HG02938 (cell line): ENCODE measurements around the gene TMIGD2.
"Not testable (repeated sequence)": the region's sequence is repeated elsewhere in the genome, so short reads cannot be mapped to it uniquely, and the experiment has no call there.

ENCODE experiments used
- ATAC-seq: cut with Tn5 transposase; IDR thresholded peaks from one replicate; pipeline ENCODE4 v1.9.1; 2021; ENCODE audit warnings: mild to moderate bottlenecking, moderate library complexity; ENCODE audit not compliant: unreplicated experiment

The TMIGD2 gene

DNA sequence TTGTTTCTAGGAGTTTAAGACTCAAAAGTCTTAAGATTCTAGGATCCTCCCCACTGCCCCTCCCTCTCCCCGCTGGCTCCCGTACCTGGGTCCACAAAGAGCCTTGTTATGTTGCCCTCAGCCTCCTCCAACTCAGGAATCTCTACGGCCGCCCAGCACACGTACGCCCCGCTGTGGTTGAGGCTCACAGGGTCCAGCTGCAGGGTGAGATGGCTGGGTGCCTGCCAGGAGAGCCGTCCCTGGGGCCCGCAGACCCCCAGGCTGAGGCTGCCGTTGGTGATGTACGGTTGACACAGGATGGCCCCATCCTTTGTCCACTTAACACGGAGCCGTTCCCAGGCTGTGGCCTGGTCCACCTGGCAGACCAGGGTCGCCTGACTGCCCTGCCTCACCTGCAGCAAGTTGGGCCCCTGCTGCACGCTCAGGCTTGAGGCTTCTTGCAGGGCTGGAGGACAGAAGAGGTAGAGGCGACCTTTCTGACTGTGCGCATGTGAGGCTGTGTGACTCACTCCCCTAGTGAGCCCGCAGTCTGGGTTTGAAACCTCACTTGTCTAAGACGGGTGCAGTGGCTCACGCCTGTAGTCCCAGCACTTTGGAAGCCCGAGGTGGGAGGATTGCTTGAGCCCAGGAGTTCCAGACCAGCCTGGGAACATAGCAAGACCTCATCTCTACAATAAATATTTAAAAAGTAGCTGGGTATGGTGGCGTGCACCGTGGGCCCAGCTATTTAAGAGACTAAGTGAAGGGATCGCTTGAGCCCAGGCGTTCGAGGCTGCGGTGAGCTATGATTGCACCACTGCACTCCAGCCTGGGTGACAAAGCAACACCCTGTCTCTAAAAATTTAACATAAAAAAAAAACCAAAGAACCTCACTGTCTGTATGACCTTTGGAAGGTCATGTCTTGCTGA is 4.0 kb downstream of the TMIGD2 start:
- ATAC-seq: no peak

DNA sequence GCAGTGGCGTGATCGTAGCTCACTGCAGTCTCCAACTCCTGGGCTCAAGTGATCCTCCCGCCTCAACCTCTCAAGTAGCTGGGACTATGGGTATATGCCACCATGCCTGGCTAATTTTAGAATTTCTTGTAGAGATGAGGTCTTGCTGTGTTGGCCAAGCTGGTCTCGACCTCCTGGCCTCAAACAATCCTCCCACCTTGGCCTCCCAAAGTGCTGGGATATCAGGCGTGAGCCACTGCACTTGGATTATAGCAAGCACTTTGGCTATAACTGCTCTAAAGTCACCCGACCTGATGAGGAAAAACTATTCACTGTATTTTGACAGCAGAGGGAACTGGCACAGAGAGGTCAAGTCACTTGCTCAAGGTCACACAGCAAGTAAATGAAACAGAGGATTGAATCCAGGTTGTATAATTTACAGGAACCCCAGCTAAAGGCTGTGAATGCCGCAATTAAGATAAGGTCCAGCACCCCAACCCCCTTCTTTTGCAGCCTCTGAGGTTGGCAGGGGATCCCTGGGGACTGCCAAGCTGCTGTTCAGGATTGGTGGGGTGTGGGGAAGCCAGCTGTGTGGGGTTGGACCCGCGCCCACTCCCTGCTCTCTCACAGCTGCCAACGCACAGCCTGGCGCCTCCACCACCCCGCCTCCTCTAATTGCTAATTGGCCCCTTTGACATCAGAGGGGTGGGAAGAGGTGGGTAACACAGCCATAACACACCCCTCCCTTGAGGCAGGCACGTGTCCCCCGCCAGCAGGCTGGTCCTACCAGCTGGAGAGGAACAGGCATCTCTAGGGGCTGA is 6.0 kb downstream of the TMIGD2 start:
- ATAC-seq: no peak

DNA sequence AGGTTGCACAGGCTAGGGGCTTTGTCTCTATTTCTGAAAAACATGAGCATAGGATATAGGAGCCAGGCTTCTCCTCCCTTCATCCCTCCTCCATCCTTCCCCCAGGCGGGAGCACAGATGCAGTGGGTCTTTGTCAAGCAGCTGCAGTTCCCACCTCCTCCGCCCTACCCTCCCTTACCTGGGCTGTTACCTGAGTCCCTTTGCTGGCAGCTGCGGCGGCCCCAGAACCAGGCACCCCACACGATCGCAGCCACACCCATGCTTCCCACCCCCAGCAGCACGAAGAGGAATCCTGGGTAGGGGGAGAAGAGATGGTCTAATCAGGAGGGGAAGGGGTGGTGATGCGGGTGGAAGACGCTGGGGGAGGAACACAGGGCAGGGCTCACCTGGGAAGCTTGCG is 7.8 kb downstream of the TMIGD2 start:
- ATAC-seq: no peak

- no peak for ATAC-seq
Observed at GRCh38 chr19:4292515-4292914, 9.7 kb downstream of the TMIGD2 start.

DNA sequence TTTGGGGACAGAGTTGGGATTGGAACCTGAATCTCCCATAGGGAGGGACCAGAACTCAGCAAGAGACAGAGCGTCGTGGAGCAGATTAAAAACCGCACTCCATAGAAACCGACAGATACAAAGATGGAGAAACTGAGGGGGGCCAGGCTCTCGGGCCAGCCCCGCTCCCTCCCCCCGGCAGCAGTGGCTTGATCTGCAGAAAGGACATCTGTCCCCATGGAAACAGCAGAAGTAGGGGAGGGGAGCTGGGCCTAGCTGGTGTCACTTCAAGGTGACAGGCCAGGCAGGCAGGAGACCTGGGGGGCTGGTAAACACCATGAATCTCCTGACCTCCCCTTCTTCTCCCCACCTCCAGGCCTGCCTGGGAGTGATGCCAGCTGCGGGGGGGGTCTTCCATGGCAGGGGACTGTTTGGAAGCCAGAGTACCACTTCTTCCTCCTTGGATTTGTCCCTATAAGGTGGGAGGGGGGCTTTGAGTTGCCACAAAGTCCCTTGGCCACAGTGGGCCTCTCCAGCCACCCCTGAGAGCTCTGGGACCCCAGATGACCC is 10.9 kb downstream of the TMIGD2 start:
- no peak for ATAC-seq

DNA sequence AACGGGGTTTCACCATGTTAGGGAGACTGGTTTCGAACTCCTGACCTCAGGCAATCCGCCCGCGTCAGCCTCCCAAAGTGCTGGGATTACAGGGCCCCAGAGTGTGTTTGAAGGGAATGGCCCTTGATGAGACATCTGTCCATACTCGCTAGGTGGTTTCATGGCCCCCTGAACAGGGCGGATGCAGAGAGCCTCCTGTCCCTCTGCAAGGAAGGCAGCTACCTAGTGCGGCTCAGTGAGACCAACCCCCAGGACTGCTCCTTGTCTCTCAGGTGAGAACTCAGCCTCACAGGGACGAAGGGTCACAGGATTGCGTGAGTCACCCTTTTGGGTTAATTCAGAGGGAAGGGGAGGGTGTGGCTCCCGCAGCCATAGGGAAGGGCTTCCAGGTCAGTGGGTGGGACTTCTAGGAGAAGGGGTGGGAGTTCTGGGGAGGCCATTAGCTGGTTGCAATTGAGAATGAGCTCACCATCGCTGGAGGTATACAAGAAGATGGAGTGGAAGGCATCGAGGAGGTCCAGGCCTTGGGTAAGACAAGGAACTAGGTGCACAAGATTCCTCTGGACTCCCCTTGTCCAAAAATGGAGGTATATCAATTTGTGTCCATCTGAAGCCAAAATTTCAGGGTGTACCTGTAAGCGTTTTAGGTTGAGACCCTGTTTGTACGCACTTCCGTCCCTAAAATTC is 14.0 kb downstream of the TMIGD2 start:
- ATAC-seq: no peak

GRCh38 chr19:4286141-4286540 is 16.0 kb downstream of the TMIGD2 start:
- not testable (repeated sequence) for ATAC-seq

- ATAC-seq: no peak
Observed at GRCh38 chr19:4284974-4285373, 17.2 kb downstream of the TMIGD2 start.

- no peak for ATAC-seq
Observed at GRCh38 chr19:4284176-4284958, 17.8 kb downstream of the TMIGD2 start.

- no peak for ATAC-seq
Observed at GRCh38 chr19:4279530-4280422, 22.4 kb downstream of the TMIGD2 start.

- ATAC-seq: no peak
Observed at GRCh38 chr19:4279267-4279529, 23.0 kb downstream of the TMIGD2 start.

GRCh38 chr19:4278419-4279266 is 23.5 kb downstream of the TMIGD2 start, which contains the start of gene SHD:
TSS of gene SHD (plus strand) at chr19:4279266. CDS start at chr19:4280064, 798 bp downstream.
- ATAC-seq: no peak

DNA sequence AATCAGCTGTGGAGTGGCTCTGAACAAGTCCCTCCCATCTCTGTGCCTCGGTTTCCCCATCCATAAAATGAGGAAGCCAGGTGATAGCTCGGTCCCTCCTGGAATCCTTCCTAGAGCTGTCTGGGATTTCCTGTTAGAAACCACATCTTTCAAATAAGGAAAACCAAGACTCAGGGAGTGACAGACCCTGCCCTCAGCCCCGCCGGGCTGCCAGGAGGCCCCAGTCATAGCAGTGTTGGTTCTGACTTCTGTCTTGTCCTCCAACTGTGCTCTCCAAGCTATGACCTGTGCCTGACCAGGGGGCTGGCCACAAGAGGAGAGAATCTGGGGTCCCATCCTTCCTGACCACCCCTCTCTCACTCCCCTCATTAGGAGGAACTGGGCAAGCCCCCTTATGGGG is 24.2 kb downstream of the TMIGD2 start:
- ATAC-seq: no peak

GRCh38 chr19:4277191-4277696 is 24.9 kb downstream of the TMIGD2 start:
- ATAC-seq: no peak

- ATAC-seq: not testable (repeated sequence)
Observed at GRCh38 chr19:4274321-4274686, 27.9 kb downstream of the TMIGD2 start.

DNA sequence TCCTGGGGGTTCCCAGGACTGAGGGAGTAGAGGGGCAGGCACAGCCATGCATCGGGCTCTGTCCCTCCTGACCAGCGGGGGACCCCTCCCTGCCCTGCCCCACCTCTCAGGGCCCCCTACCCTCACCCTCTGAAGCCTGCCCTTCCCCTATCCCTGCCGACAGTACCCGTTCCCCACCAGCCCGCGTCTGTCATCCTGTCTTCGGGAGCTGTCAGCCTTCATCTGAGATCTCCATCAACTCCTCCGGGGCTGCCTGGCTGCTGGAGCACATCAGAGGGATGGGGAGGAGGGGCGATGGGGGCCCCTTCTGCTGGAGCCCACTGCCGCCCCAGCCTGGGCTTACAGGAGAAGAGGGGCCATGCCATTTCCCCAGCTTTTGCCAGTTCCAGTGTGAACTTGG is 29.3 kb downstream of the TMIGD2 start:
- ATAC-seq: no peak

GRCh38 chr19:4268816-4269430 is 33.3 kb downstream of the TMIGD2 start:
- no peak for ATAC-seq
